ENCODE results near the gene ST13. TPM values are rescaled to one million over a fixed set of nuclear protein-coding genes. Genes with fewer than 3 reads are reported as not detected.

The ST13 gene
- total and polyA plus RNA-seq, 2 experiments from 2014 or later: 159 to 238 TPM

DNA sequence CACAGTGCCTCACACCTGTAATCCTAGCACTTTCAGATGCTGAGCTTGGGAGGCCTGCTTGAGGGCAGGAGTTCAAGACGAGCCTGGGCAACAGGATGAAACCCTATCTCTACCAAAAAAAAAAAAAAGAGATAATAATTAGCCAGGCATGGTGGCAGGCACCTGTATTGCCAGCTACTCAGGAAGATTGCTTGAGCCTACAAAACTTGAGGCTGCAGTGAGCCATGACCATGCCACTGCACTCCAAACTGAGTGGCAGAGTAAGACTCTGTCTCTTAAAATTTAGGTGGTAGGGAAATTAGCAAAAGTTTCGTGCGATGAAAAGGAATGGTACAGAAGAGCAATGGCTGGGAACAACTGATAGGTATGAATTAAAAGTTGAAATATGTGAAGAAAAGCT, 18.0 kb downstream of the ST13 start:
- Histone ChIP-seq H3K27ac (ENCODE audit: low read depth) (no peak overlapping the region), H2AFZ (no peak overlapping the region), H3K4me3 (no peak overlapping the region), H3K79me2 (replicated peaks; ENCODE audit: insufficient read depth) (peaks cover 61% of the 10 kb centered on the region), H3F3A (replicated peaks; ENCODE audit: low read depth) (no peaks in the 10 kb centered on the region), H3K27me3 (ENCODE audit: insufficient read depth) (no peaks in the 10 kb centered on the region), H3K4me2 (no peak overlapping the region), H3K36me3 (ENCODE audit: insufficient read depth) (peaks cover 50% of the 10 kb centered on the region; the same call in 1 of the 2 replicates), H4K20me1 (replicated peaks; ENCODE audit: insufficient read depth) (peaks cover 15% of the 10 kb centered on the region), H3K9me2 (ENCODE audit: insufficient read depth) (no peaks in the 10 kb centered on the region), H3K4me1 (ENCODE audit: insufficient read depth) (no peaks in the 10 kb centered on the region)
- no peaks in the 10 kb centered on the region for H3K9me3 Mint-ChIP-seq
- no peak overlapping the region for H3K4me3 Mint-ChIP-seq
- peaks cover 85% of the 10 kb centered on the region for H3K36me3 Mint-ChIP-seq (ENCODE audit: low read depth)
- TF ChIP-seq CREB1 (CRISPR knock-in tag; IDR thresholded peaks at IDR 0.05; ENCODE audit: low read depth) (no peak), JUNB (IDR thresholded peaks at IDR 0.05; ENCODE audit: unreplicated experiment) (no peak), EZH2phosphoT487 (IDR thresholded peaks at IDR 0.05; ENCODE audit: unreplicated experiment) (no peak), ZNF331 (CRISPR knock-in tag; IDR thresholded peaks at IDR 0.05; ENCODE audit: low read depth) (no peak), EZH2 (IDR thresholded peaks at IDR 0.05; ENCODE audit: low read depth, unreplicated experiment) (no peak), STAT1 (IDR thresholded peaks at IDR 0.05; ENCODE audit: unreplicated experiment) (no peak), NANOG (IDR thresholded peaks at IDR 0.05; ENCODE audit: borderline replicate concordance) (no peak)
- TF ChIP-seq, protein P1, sequence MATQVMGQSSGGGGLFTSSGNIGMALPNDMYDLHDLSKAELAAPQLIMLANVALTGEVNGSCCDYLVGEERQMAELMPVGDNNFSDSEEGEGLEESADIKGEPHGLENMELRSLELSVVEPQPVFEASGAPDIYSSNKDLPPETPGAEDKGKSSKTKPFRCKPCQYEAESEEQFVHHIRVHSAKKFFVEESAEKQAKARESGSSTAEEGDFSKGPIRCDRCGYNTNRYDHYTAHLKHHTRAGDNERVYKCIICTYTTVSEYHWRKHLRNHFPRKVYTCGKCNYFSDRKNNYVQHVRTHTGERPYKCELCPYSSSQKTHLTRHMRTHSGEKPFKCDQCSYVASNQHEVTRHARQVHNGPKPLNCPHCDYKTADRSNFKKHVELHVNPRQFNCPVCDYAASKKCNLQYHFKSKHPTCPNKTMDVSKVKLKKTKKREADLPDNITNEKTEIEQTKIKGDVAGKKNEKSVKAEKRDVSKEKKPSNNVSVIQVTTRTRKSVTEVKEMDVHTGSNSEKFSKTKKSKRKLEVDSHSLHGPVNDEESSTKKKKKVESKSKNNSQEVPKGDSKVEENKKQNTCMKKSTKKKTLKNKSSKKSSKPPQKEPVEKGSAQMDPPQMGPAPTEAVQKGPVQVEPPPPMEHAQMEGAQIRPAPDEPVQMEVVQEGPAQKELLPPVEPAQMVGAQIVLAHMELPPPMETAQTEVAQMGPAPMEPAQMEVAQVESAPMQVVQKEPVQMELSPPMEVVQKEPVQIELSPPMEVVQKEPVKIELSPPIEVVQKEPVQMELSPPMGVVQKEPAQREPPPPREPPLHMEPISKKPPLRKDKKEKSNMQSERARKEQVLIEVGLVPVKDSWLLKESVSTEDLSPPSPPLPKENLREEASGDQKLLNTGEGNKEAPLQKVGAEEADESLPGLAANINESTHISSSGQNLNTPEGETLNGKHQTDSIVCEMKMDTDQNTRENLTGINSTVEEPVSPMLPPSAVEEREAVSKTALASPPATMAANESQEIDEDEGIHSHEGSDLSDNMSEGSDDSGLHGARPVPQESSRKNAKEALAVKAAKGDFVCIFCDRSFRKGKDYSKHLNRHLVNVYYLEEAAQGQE (IDR thresholded peaks at IDR 0.05; ENCODE audit: unreplicated experiment): no peak
- no peak overlapping the region for H3K27ac Mint-ChIP-seq
- DNase-seq (ENCODE audit: low spot score): no peak
- no peaks in the 10 kb centered on the region for H3K4me1 Mint-ChIP-seq
- no peaks in the 10 kb centered on the region for H3K27me3 Mint-ChIP-seq (ENCODE audit: insufficient read depth, low read depth, poor library complexity)
- no peak for ATAC-seq

DNA sequence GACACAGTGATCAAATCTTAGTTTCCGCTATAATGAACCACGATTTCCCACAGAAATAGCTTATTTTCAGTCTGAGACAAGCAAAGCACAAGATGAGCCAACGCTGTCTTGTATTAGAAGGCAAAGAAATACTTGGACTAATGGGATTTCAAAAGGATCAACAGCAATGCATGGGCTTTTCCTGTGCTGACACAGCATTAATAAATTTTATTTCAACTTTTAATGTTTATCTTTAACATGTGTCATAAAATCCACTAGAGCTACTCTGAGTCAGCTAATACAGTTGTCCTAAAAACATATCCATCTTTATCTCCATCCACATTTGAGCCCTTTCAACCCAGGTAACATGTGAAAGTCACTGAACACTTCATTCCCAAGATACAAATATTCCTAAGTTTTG, 21.8 kb downstream of the ST13 start:
- Mint-ChIP-seq H3K27me3 (ENCODE audit: insufficient read depth, low read depth, poor library complexity) (no peaks in the 10 kb centered on the region), H3K36me3 (ENCODE audit: low read depth) (peaks cover 77% of the 10 kb centered on the region), H3K9me3 (no peaks in the 10 kb centered on the region), H3K4me3 (no peak overlapping the region), H3K27ac (no peak overlapping the region), H3K4me1 (no peaks in the 10 kb centered on the region)
- no peak for TF ChIP-seq JUNB (IDR thresholded peaks at IDR 0.05; ENCODE audit: unreplicated experiment)
- no peak for TF ChIP-seq ZNF331 (CRISPR knock-in tag; IDR thresholded peaks at IDR 0.05; ENCODE audit: low read depth)
- no peak for TF ChIP-seq NANOG (IDR thresholded peaks at IDR 0.05; ENCODE audit: borderline replicate concordance)
- no peak for TF ChIP-seq ZNF114 (CRISPR knock-in tag; IDR thresholded peaks at IDR 0.05)
- no peak for TF ChIP-seq EZH2phosphoT487 (IDR thresholded peaks at IDR 0.05; ENCODE audit: unreplicated experiment)
- TF ChIP-seq, protein P2, sequence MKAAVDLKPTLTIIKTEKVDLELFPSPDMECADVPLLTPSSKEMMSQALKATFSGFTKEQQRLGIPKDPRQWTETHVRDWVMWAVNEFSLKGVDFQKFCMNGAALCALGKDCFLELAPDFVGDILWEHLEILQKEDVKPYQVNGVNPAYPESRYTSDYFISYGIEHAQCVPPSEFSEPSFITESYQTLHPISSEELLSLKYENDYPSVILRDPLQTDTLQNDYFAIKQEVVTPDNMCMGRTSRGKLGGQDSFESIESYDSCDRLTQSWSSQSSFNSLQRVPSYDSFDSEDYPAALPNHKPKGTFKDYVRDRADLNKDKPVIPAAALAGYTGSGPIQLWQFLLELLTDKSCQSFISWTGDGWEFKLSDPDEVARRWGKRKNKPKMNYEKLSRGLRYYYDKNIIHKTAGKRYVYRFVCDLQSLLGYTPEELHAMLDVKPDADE (IDR thresholded peaks at IDR 0.05): no peak
- no peaks in the 10 kb centered on the region for H3K9me2 ChIP-seq (ENCODE audit: insufficient read depth)
- no peaks in the 10 kb centered on the region for H3F3A ChIP-seq (replicated peaks; ENCODE audit: low read depth)
- H3K27ac ChIP-seq (ENCODE audit: low read depth): no peak overlapping the region
- H3K36me3 ChIP-seq (ENCODE audit: insufficient read depth): peaks cover 42% of the 10 kb centered on the region; the same call in 1 of the 2 replicates
- H4K20me1 ChIP-seq (replicated peaks; ENCODE audit: insufficient read depth): peaks cover 7% of the 10 kb centered on the region
- H3K27me3 ChIP-seq (ENCODE audit: insufficient read depth): no peaks in the 10 kb centered on the region
- H3K4me2 ChIP-seq: no peak overlapping the region
- DNase-seq (ENCODE audit: low spot score) (no peak), ATAC-seq (no peak)
- no peak overlapping the region for H3K4me3 ChIP-seq
- H2AFZ ChIP-seq: no peak overlapping the region
- peaks cover 30% of the 10 kb centered on the region for H3K79me2 ChIP-seq (replicated peaks; ENCODE audit: insufficient read depth)
- H3K4me1 ChIP-seq (ENCODE audit: insufficient read depth): no peaks in the 10 kb centered on the region
